Keratinocyte (primary cell): ENCODE results near the gene CCNK.

Source experiments
- CTCF ChIP-seq, 3 experiments: IDR thresholded peaks in 1 of 3; conservative IDR thresholded peaks in 1 of 3; optimal IDR thresholded peaks in 1 of 3; 2 replicates in 2 of 3; 3 replicates in 1 of 3; pipeline versions ENCODE3 to v1.5.1; 2011; ENCODE audit warnings: low read length in 3 of 3, mild to moderate bottlenecking in 3 of 3, moderate library complexity in 2 of 3, control low read depth in 1 of 3, inconsistent platforms in 1 of 3; ENCODE audit not compliant: insufficient read depth in 2 of 3; ENCODE audit errors: extremely low read depth in 1 of 3
- EZH2 ChIP-seq: IDR thresholded peaks from one replicate; pipeline ENCODE4 v1.6.1; 2012; ENCODE audit warnings: inconsistent platforms, mild to moderate bottlenecking, low read length, moderate library complexity

- TF ChIP-seq CTCF (optimal IDR thresholded peaks at IDR 0.05 in 1 of 3, IDR thresholded peaks at IDR 0.05 in 1 of 3, conservative IDR thresholded peaks at IDR 0.05 in 1 of 3; ENCODE audit: extremely low read depth in 1 of 3, insufficient read depth in 2 of 3, low read length in 3 of 3) (no peak), EZH2 (no peak)
Observed at GRCh38 chr14:99484106-99484505, 2.9 kb downstream of the CCNK start.
